Measurements from ENCODE around the gene MGST3. TPM values are rescaled to one million over a fixed set of nuclear protein-coding genes. Genes with fewer than 3 reads are reported as not detected.

MGST3 gene
- polyA plus RNA-seq, 2 of the 4 experiments (the other 2 are of a cell fraction): 216 to 217 TPM

DNA sequence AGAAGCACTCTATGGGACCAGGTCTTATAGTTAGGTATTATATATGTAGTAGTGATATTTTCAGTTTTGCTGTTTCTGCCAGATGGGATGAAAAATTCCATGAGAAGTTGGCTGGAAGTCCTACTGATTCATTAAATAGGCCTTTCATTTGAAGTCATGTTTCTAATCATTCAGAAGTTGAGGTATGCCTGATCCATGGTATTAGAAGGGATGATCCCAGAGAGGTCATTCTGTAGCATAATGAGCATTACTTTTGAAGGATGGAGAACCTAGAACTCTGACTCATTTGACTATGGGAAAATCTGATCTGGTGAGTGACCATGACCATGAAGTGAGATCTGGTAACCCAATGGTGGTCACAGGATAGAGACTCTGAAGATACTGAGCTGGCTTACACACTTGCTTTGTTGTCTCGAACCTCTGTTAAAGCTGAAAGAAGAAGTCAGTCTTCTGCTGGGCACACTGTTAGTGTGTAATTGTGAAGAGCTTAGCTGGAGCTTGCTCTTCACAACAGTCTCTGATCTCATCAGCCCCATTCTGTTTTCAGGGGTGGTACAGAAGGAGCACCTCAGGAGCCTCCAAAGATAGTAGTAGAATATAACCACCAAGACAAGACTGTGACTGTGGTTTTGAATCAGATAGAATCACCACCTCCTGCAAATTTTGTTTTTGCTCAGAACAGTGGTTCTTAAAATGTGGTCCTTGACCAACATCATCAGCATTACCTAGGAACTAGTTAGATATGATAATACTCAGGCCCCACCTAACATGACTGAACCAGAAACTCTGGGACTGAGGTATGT, 9.0 kb downstream of the MGST3 start:
- no peak for DNase-seq (ENCODE audit: low read depth in 1 of 2, low spot score in 1 of 2)
- TF ChIP-seq KDM1A (IDR thresholded peaks at IDR 0.05; ENCODE audit: low read depth) (no peak), POLR2AphosphoS2 (conservative IDR thresholded peaks at IDR 0.05; ENCODE audit: low read length) (no peak), JUN (IDR thresholded peaks at IDR 0.05) (no peak), RARB (CRISPR knock-in tag; IDR thresholded peaks at IDR 0.05) (no peak), CEBPB (IDR thresholded peaks at IDR 0.05) (no peak), PHF8 (IDR thresholded peaks at IDR 0.05; ENCODE audit: borderline replicate concordance, low read depth) (no peak), KDM5A (IDR thresholded peaks at IDR 0.05) (no peak)
- TF ChIP-seq, protein P1, sequence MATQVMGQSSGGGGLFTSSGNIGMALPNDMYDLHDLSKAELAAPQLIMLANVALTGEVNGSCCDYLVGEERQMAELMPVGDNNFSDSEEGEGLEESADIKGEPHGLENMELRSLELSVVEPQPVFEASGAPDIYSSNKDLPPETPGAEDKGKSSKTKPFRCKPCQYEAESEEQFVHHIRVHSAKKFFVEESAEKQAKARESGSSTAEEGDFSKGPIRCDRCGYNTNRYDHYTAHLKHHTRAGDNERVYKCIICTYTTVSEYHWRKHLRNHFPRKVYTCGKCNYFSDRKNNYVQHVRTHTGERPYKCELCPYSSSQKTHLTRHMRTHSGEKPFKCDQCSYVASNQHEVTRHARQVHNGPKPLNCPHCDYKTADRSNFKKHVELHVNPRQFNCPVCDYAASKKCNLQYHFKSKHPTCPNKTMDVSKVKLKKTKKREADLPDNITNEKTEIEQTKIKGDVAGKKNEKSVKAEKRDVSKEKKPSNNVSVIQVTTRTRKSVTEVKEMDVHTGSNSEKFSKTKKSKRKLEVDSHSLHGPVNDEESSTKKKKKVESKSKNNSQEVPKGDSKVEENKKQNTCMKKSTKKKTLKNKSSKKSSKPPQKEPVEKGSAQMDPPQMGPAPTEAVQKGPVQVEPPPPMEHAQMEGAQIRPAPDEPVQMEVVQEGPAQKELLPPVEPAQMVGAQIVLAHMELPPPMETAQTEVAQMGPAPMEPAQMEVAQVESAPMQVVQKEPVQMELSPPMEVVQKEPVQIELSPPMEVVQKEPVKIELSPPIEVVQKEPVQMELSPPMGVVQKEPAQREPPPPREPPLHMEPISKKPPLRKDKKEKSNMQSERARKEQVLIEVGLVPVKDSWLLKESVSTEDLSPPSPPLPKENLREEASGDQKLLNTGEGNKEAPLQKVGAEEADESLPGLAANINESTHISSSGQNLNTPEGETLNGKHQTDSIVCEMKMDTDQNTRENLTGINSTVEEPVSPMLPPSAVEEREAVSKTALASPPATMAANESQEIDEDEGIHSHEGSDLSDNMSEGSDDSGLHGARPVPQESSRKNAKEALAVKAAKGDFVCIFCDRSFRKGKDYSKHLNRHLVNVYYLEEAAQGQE (IDR thresholded peaks at IDR 0.05): no peak
- POLR2A ChIA-PET: no interaction called here
- no peak overlapping the region for H3K4me3 ChIP-seq
- ATAC-seq: no peak
- FAIRE-seq: no peak
- 100% methylated on average over 1 of the region's 1 CpG for WGBS (ENCODE audit: missing lambda C conversion rate)
- peaks cover 60% of the 10 kb centered on the region for H3K4me1 ChIP-seq
- H3K4me2 ChIP-seq: no peak overlapping the region
- CTCF ChIA-PET: no interaction called here
- H3K27ac ChIP-seq: no peak overlapping the region
- no peaks in the 10 kb centered on the region for H3K9me3 ChIP-seq

DNA sequence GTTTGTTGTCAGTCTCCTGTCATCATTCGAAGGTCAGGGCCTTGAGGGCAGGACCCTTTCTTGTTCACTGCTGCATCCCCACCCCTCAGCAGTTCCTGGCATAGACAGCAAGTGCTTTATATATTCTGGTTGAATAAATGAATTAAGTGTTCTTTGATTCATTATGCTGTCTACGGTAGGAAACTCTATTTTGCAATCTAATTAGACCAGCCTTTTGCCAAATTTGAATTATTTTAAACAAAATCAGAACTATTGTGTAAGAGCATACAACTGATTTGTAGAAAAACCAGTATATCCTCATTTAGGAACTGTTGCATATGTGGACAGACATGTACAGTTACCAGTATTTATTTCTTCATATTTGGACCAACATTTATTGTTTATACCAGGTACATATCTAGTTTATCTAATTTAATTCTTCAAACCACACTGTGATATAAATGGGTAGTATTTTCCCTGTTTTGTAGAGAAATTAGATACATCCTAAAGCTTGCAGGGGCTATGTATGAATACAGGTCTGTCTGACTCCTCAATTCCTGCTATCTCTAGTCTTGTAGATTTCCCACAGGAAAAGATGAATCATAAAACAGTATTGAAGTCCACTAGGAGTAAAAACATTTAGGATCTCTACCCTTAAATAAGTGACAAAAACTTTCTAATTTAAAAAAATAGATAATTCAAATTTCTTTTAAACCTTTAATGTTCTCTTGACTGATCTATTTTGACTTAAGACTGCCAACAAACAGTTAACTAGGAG, 10.4 kb downstream of the MGST3 start:
- Histone ChIP-seq H3K27ac (no peak overlapping the region), H3K4me3 (no peak overlapping the region), H3K4me2 (no peak overlapping the region), H3K9me3 (no peaks in the 10 kb centered on the region), H3K4me1 (peaks cover 60% of the 10 kb centered on the region)
- DNase-seq (ENCODE audit: low read depth in 1 of 2, low spot score in 1 of 2) (no peak), FAIRE-seq (no peak), ATAC-seq (no peak)
- POLR2A ChIA-PET: no interaction called here
- CTCF ChIA-PET: no interaction called here
- TF ChIP-seq RARB (CRISPR knock-in tag; IDR thresholded peaks at IDR 0.05) (no peak), NR3C1 (IDR thresholded peaks at IDR 0.05) (no peak), ZSCAN20 (CRISPR knock-in tag; IDR thresholded peaks at IDR 0.05) (no peak), JUNB (IDR thresholded peaks at IDR 0.05) (no peak), EP300 (IDR thresholded peaks at IDR 0.05) (no peak), HDAC2 (IDR thresholded peaks at IDR 0.05) (no peak), KDM5A (IDR thresholded peaks at IDR 0.05) (no peak), JUN (IDR thresholded peaks at IDR 0.05) (no peak), HOXB13 (CRISPR knock-in tag; IDR thresholded peaks at IDR 0.05; ENCODE audit: low read depth) (no peak), SMC3 (IDR thresholded peaks at IDR 0.05) (no peak), NFE2L2 (conservative IDR thresholded peaks at IDR 0.05; ENCODE audit: low read length) (no peak)
- TF ChIP-seq, protein P2, sequence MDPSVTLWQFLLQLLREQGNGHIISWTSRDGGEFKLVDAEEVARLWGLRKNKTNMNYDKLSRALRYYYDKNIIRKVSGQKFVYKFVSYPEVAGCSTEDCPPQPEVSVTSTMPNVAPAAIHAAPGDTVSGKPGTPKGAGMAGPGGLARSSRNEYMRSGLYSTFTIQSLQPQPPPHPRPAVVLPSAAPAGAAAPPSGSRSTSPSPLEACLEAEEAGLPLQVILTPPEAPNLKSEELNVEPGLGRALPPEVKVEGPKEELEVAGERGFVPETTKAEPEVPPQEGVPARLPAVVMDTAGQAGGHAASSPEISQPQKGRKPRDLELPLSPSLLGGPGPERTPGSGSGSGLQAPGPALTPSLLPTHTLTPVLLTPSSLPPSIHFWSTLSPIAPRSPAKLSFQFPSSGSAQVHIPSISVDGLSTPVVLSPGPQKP (IDR thresholded peaks at IDR 0.05; ENCODE audit: low read depth, low read length): no peak
- TF ChIP-seq, protein P3, sequence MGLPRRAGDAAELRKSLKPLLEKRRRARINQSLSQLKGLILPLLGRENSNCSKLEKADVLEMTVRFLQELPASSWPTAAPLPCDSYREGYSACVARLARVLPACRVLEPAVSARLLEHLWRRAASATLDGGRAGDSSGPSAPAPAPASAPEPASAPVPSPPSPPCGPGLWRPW (IDR thresholded peaks at IDR 0.05): no peak
- TF ChIP-seq, protein P4, sequence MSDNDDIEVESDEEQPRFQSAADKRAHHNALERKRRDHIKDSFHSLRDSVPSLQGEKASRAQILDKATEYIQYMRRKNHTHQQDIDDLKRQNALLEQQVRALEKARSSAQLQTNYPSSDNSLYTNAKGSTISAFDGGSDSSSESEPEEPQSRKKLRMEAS (IDR thresholded peaks at IDR 0.05): no peak
- TF ChIP-seq, protein P1 (IDR thresholded peaks at IDR 0.05): no peak
- 73% methylated on average over 2 of the region's 2 CpGs for WGBS (ENCODE audit: missing lambda C conversion rate)

All from A549 (cell line).